LNCaP clone FGC (cell line): ENCODE measurements around the gene RANBP17.
"Not testable (repeated sequence)": the region's sequence is repeated elsewhere in the genome, so short reads cannot be mapped to it uniquely, and the experiment has no call there.

ENCODE experiments used
- DNase-seq: peaks from one replicate; pipeline ENCODE4 v3.0.0-alpha.2; 2011; ENCODE audit warnings: low read depth
- H3K4me3 ChIP-seq: 2 replicates; pipeline ENCODE4 v1.5.1; 2011; ENCODE audit warnings: mild to moderate bottlenecking, low read depth, low read length, control low read depth
- TF ChIP-seq, protein P1 (sequence below): IDR thresholded peaks from 2 replicates; pipeline ENCODE4 v1.5.1; 2012; ENCODE audit warnings: mild to moderate bottlenecking; ENCODE audit not compliant: control insufficient read depth, insufficient read depth; ENCODE audit errors: extremely low read depth

Gene RANBP17

DNA sequence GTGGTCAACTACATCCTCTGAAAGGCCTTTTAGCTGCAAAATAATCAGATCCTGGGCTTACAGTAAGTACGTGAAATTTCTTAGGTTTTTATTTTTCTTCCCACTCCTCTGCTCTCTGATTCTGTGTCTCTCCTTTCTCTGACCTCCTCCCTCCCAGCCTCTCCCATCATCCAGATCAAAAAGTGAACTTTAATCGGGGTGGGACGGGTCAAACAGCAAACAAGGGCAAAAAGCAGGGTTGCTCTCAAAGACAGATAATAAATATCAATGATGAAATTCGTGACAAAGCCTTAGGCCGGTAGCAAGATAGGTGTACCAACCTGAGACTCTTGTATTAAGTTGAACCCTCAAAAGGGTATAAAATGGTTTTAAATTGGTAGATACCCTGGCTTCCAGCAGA lies 76.1 kb downstream of the RANBP17 start:
- TF ChIP-seq, protein P1, sequence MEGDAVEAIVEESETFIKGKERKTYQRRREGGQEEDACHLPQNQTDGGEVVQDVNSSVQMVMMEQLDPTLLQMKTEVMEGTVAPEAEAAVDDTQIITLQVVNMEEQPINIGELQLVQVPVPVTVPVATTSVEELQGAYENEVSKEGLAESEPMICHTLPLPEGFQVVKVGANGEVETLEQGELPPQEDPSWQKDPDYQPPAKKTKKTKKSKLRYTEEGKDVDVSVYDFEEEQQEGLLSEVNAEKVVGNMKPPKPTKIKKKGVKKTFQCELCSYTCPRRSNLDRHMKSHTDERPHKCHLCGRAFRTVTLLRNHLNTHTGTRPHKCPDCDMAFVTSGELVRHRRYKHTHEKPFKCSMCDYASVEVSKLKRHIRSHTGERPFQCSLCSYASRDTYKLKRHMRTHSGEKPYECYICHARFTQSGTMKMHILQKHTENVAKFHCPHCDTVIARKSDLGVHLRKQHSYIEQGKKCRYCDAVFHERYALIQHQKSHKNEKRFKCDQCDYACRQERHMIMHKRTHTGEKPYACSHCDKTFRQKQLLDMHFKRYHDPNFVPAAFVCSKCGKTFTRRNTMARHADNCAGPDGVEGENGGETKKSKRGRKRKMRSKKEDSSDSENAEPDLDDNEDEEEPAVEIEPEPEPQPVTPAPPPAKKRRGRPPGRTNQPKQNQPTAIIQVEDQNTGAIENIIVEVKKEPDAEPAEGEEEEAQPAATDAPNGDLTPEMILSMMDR: no peak
- H3K4me3 ChIP-seq: no peak overlapping the region
- DNase-seq: no peak

DNA sequence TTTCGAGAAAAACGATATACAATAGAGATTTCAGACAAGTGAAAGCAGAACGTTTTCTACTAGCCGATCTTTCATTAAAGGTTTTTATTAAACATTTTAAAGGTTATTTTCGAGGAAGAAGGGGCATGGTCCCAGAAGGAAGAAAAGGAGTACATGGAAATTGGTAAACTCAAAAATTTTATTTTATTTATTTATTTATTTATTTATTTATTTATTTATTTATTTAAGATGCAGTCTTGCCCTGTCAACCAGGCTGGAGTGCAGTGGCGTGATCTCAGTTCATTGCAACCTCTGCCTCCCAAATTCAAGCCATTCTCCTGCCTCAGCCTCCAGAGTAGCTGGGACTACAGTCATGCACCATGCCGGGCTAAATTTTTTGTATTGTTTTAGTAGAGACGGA lies 77.4 kb downstream of the RANBP17 start:
- no peak overlapping the region for H3K4me3 ChIP-seq
- TF ChIP-seq, protein P1: no peak
- no peak for DNase-seq

GRCh38 chr5:170941788-170942187 lies 80.0 kb downstream of the RANBP17 start:
- TF ChIP-seq, protein P1: no peak
- no peak for DNase-seq
- no peak overlapping the region for H3K4me3 ChIP-seq

DNA sequence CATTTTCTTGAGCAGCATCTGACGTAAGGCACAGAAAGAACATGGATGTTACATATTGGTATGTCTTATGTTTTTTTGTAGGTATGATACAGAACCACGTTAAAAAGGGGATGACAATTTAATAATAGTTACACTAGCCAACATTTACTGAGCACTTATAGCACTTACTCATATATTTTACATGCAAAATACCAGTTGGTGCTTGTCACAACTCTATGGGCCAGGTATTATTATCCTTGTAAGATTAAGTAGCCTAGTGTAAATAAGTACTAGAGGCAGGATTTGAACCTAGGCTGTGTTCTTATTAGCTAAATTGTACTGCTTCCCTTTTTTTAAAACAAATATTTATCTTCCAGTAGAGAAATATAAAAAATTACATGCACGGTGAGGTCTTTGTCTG lies 83.5 kb downstream of the RANBP17 start:
- no peak for DNase-seq
- TF ChIP-seq, protein P1: no peak
- no peak overlapping the region for H3K4me3 ChIP-seq

DNA sequence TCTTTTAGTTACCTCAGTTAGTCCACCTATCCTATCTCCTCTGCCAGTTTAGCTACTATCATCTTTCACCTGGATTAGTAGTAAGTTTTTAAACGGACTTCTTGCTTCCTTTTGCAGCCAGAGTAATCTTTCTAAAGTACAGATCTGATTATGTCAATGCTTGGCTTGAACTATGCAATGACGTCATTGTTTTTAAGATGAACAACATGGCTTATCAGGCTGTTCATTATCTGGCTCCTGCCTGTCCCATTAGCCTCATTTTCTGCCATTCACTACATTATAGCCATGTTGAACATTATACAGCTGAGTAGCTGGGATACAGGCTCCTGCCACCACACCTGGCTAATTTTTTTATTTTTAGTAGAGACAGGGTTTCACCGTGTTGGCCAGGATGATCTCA lies 98.7 kb downstream of the RANBP17 start:
- no peak for DNase-seq
- TF ChIP-seq, protein P1: no peak

DNA sequence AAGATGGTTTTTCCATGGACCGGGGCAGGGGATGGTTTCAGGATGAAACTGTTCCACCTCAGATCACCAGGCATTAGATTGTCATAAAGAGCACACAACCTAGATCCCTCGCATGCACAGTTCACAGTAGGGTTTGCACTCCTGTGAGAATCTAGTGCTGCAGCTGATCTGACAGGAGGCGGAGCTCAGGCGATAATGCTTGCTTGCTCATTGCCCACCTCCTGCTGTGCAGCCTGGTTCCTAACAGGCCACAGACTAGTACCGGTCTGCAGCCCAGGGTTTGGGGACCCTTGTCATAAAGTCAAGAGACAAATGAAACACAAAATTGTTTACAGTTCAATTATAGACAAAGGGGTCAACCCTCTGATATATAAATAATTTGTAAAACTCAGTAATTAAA lies 101.7 kb downstream of the RANBP17 start:
- no peak for DNase-seq
- TF ChIP-seq, protein P1: no peak
- no peak overlapping the region for H3K4me3 ChIP-seq

More for the DNA sequence above, 98.7 kb downstream of the RANBP17 start:
- H3K4me3 ChIP-seq: no peak overlapping the region

DNA sequence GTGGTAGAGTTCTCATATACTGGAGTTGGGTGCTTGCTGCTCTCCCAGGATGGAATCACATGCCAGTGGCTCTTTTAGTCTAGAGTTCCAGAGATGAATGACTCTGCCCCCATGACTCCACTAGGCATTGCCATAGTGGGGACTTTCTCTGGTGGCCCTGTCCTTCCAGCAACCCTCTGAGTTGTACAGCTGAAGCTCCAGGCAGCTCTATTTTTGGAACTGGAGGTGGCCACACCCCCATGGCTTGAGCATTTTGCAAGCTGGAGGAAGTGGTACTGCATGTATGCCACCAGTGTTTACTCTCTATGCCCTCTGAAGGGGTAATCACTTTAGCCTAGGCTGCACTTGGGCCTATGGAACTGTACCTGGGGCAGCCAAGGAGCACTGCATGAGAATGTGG lies 112.6 kb downstream of the RANBP17 start:
- H3K4me3 ChIP-seq: no peak overlapping the region
- TF ChIP-seq, protein P1: no peak
- DNase-seq: no peak

- H3K4me3 ChIP-seq, DNase-seq: not testable (repeated sequence)
These were observed 118.4 kb downstream of the RANBP17 start for GRCh38 chr5:170980261-170980660.
